NK-92 (cell line): ENCODE results near the gene GIMAP1.
"Not testable (repeated sequence)": the region's sequence is repeated elsewhere in the genome, so short reads cannot be mapped to it uniquely, and the experiment has no call there.

Source experiments
- DNase-seq: peaks from one replicate; lab custom pipeline; 2025; ENCODE audit not compliant: unreplicated experiment; lab: John Stamatoyannopoulos, UW

GIMAP1 gene

GRCh38 chr7:150716368-150716767, at the start of gene GIMAP1:
Gene GIMAP1, plus strand, starts transcription at chr7:150716613. Its CDS starts 2,435 bp downstream, at chr7:150719048.
- no peak for DNase-seq

DNA sequence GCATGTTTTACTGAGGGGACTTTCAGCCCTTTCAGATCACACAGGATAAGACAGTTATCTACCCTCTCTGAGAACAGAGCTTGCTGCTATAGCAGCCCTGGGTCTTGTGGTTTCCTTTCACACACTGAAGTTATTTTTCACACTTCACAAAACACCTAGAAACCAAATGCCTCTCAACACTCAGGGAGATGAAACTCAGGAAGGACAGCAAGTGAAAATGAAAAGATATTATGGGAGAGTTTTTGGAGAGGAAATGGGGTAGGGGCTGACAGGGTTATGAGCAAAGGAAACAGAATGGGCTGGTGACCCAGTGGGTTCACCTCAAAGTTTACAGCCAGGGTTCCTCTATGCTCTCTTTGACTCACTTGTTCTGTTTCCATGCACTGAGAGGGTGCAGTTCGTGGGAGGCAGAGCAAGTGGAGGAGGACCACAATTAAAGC, 47.9 kb upstream of the GIMAP1 start:
- DNase-seq: no peak

- DNase-seq: no peak
Observed at GRCh38 chr7:150668977-150669376, 47.4 kb upstream of the GIMAP1 start.

DNA sequence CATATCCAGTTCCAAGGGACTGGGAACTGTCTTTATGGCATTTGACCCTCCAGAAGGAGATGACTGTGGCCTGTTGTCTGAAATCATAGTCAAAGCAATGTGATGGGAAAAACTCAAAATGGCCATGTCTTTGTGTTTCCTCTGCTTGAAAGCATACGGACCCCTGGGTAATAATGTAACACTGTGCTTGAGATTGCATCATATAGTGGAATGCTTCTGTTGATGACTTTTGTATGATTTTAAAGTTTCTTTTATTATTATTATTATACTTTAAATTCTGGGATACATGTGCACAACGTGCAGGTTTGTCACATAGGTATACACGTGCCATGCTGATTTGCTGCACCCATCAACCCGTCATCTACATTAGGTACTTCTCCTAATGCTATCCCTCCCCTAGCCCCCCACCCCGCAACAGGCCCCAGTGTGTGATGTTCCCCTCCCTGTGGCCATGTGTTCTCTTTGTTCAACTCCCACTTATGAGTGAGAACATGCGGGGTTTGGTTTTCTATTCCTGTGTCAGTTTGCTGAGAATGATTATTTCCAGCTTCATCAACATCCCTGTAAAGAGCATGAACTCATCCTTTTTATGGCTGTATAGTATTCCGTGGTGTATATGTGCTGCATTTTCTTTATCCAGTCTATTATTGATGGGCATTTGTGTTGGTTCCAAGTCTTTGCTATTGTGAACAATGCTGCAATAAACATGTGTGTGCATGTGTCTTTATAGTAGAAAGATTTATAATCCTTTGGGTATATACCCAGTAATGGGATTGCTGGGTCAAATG, 44.4 kb upstream of the GIMAP1 start:
- DNase-seq: not testable (repeated sequence)

DNA sequence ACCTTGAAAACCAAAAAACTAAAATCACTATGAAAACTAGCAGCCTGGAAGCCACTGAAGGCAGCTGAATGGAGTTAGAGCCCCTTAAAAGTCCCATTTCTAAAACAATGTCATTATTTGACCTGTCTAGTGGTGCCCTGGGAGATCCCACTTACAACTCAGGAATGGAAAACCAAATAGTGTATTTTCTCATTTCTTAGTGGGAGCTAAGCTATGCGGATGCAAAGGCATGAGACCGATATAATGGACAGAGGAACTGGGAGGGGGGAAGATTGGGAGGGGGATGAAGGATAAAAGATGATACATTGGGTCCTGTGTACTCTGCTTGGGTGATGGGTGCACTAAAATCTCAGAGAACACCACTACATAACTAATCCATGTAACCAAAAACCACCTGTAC, 40.7 kb upstream of the GIMAP1 start:
- no peak for DNase-seq

GRCh38 chr7:150676276-150676675, 40.1 kb upstream of the GIMAP1 start:
- DNase-seq: not testable (repeated sequence)

DNA sequence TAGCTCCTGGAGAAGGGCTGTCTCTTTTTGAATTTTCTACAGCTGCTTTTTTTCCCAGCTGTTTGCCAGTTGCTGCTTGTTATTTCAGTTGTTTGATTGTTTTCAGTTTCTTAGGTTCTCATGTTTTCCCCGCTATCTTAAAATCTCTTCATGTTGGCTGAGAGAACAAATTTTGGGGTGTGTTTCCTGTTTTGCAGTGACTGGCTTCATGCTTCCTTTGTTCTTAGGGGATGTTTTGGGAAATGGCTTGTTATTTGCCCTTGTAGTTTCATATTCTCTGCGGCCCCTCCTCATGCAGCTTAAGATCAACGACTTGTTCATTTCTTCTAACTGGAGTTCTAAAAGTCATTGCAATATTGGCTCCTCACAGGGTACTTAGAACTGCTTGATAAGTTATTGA, 39.6 kb upstream of the GIMAP1 start:
- not testable (repeated sequence) for DNase-seq

DNA sequence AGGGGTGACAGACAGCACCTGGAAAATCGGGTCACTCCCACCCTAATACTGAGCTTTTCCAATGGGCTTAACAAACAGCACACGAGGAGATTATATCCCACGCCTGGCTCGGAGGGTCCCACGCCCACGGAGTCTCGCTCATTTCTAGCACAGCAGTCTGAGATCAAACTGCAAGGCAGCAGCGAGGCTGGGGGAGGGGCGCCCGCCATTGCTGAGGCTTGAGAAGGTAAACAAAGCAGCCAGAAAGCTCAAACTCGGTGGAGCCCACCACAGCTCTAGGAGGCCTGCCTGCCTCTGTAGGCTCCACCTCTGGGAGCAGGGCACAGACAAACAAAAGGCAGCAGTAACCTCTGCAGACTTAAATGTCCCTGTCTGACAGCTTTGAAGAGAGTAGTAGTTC, 37.8 kb upstream of the GIMAP1 start:
- not testable (repeated sequence) for DNase-seq

DNA sequence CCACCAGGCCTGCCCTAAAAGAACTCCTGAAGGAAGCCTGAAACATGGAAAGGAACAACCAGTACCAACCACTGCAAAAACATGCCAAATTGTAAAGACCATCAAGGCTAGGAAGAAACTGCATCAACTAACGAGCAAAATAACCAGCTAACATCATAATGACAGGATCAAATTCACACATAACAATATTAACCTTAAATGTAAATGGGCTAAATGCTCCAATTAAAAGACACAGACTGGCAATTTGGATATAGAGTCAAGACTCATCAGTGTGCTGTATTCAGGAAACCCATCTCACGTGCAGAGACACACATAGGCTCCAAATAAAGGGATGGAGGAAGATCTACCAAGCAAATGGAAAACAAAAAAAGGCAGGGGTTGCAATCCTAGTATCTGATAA, 36.0 kb upstream of the GIMAP1 start:
- not testable (repeated sequence) for DNase-seq

GRCh38 chr7:150685219-150686029, 31.0 kb upstream of the GIMAP1 start, which contains the start of gene GIMAP2:
Gene GIMAP2, plus strand, starts transcription at chr7:150685706. Its CDS starts 1,354 bp downstream, at chr7:150687060.
- DNase-seq: no peak

- DNase-seq: no peak
Observed at GRCh38 chr7:150686030-150686631, 30.3 kb upstream of the GIMAP1 start.

GRCh38 chr7:150688630-150689029, 27.8 kb upstream of the GIMAP1 start:
- no peak for DNase-seq

DNA sequence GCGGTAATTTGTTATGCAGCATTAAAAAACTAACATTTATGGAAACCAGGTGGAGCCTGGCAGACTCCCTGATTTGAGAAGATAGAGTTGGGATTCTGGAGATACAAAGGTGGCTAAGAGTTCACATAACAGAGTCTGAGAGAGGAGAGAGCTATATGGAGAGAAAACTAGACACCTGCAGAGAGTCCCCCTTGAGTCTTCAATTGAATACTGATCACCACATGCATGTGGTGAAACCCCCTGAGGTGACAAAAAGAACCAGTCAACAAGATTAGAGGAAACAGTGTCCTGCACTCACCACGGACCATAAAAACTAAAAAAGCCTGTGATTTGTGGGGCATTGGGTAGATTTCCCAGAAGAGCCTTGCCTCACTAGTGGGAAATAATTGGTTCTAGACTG, 20.8 kb upstream of the GIMAP1 start:
- DNase-seq: no peak

- no peak for DNase-seq
Observed at GRCh38 chr7:150703209-150703608, 13.2 kb upstream of the GIMAP1 start.

DNA sequence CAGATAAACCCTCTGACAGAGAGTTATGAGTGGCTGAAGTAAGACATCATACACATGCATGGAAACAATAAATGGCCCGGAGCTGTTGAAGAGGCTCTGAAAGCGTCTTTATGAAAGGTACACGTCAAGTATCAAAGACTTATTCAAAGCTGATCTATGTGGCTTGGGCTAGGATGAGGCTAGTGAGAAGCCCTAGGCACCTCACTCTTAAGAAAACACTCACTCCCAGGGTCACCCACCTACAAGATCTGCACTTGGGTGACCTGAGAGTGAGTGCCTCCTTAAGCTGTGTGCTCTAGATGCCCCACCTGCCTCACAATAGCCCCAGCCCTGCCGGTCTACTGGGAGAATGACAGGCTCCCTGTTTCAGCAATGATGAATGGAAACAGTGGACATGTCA, 1.1 kb upstream of the GIMAP1 start:
- no peak for DNase-seq

- DNase-seq: no peak
Observed at GRCh38 chr7:150715738-150716137, 675 bp upstream of the GIMAP1 start.

DNA sequence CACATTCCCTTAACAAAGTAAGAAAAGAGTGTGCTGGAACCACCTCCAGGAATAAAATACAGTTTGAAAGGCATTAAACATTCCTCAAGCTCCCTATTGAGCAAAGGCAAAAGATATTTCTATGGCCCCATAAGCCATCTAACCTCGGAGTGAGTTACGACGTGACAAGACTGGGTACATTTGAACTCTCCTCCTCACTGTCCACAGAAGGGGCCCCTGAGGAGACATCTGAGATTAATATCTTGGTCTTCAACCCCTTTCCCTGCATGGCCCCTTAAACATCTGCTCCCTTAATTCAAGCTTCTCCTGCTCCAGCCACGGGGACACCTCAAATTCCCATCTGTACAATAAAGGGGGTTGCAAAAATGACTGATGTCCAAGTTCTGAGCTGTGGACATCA, 526 bp downstream of the GIMAP1 start:
- no peak for DNase-seq

DNA sequence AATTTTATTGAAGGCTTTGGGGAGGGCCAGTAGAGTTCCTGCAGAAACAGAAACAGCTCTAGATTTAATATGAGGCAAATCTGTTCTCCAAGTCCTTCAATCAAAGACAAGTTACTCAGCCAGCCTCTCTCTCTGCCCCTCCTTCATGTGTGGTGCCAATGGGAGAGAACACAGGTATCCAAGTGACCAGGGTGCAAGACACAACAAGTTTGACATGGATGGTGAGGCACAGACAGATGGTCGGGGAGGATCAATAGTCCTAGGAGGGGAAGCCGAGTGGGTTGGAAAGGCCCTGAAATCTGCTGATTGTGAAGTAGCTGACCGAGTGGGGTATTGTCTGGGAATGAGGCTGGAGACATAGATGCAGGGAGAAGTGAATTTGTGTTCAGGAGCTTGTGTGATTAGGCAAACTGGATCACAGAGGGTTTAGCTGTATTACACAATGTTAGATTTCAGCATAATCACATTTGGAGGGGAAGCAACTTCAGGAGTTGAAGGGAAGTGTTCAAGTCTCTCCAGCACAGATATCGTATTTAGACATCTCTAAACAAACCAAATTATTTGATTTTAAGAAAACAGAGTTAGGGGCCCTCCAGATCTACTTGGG, 1.5 kb downstream of the GIMAP1 start:
- no peak for DNase-seq

DNA sequence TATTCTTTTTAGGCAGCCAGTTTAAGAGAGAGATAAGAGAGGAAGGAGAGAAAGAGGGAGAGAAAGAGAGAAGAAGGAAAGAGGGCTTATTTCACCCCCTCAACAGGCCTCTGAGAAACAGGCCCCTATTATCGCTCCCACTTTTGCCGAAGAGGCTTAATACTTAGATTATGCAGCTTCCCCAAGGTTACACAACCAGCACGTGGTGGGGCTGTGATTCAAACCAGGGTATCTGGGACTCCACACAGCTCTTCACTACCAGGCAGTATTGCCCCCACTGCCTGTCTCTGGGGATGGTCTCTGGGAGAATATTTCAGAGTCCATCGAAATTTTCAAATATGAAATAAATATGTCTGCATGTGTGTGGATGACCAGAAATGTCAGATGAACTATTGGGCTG, 3.0 kb downstream of the GIMAP1 start:
- DNase-seq: no peak

DNA sequence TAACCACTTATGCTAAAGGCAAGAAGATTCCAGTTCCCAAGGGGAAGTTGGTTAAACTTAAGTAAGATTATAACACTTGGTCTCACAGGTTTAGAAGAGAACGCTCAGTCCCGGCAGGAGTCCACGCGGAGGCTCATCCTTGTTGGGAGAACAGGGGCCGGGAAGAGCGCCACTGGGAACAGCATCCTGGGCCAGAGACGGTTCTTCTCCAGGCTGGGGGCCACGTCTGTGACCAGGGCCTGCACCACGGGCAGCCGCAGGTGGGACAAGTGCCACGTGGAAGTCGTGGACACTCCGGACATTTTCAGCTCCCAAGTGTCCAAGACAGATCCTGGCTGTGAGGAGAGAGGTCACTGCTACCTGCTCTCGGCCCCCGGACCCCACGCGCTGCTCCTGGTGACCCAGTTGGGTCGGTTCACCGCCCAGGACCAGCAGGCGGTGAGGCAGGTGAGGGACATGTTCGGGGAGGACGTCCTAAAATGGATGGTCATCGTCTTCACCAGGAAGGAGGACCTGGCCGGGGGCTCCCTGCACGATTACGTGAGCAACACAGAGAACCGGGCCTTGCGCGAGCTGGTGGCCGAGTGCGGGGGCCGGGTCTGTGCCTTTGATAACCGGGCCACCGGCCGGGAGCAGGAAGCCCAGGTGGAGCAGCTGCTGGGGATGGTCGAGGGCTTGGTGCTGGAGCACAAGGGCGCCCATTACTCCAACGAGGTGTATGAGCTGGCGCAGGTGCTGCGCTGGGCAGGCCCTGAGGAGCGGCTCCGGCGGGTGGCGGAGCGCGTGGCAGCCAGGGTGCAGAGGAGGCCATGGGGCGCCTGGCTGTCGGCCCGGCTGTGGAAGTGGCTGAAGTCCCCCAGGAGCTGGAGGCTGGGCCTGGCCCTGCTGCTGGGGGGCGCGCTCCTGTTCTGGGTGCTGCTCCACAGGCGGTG, 3.8 kb downstream of the GIMAP1 start:
- DNase-seq: no peak
